ENCODE data around the gene OR13C9. TPM values are rescaled to one million over a fixed set of nuclear protein-coding genes. Genes with fewer than 3 reads are reported as not detected.
"Not testable (repeated sequence)": the region's sequence is repeated elsewhere in the genome, so short reads cannot be mapped to it uniquely, and the experiment has no call there.

OR13C9 gene
- polyA plus RNA-seq, 1 donor from 2014 or later: not detected

GRCh38 chr9:104605527-104605926, 12.5 kb downstream of the OR13C9 start, which contains the start of gene OR13C2:
Gene OR13C2, minus strand, starts transcription at chr9:104605627. Its CDS starts 0 bp downstream, at chr9:104605627.
- H3K4me2 ChIP-seq (ENCODE audit: low read length); H3F3A ChIP-seq (ENCODE audit: insufficient read depth, low read length, poor library complexity, severe bottlenecking): not testable (repeated sequence)

GRCh38 chr9:104604801-104605200, 13.2 kb downstream of the OR13C9 start:
- Histone ChIP-seq H3K79me2 (replicated peaks; ENCODE audit: insufficient read depth, low read length) (no peaks in the 10 kb centered on the region), H3K9ac (ENCODE audit: low read length) (no peak overlapping the region), H3K27ac (ENCODE audit: low read length) (no peak overlapping the region), H3K9me2 (ENCODE audit: insufficient read depth, low read length) (no peaks in the 10 kb centered on the region), H3K4me2 (ENCODE audit: low read length) (no peak overlapping the region), H3K36me3 (ENCODE audit: insufficient read depth, low read length) (no peaks in the 10 kb centered on the region), H2AFZ (ENCODE audit: low read depth, low read length) (no peak overlapping the region), H3K9me3 (ENCODE audit: low read length) (no peaks in the 10 kb centered on the region), H4K20me1 (ENCODE audit: insufficient read depth) (no peaks in the 10 kb centered on the region), H3F3A (ENCODE audit: insufficient read depth, low read length, poor library complexity, severe bottlenecking) (no peaks in the 10 kb centered on the region), H3K27me3 (ENCODE audit: insufficient read depth, low read depth, low read length) (peaks cover 49% of the 10 kb centered on the region), H3K4me3 (ENCODE audit: low read length) (no peak overlapping the region)
- TF ChIP-seq MXI1 (conservative IDR thresholded peaks at IDR 0.05; ENCODE audit: poor library complexity, severe bottlenecking) (no peak), CTCF (IDR thresholded peaks at IDR 0.05; ENCODE audit: poor library complexity, severe bottlenecking) (no peak), RAD21 (conservative IDR thresholded peaks at IDR 0.05) (no peak), POLR2AphosphoS5 (IDR thresholded peaks at IDR 0.05) (no peak), TAF1 (IDR thresholded peaks at IDR 0.05; ENCODE audit: low read depth) (no peak), EP300 (conservative IDR thresholded peaks at IDR 0.05; ENCODE audit: poor library complexity, severe bottlenecking) (no peak), EZH2 (IDR thresholded peaks at IDR 0.05; ENCODE audit: borderline replicate concordance, insufficient read depth, low read length, poor library complexity, severe bottlenecking) (no peak), REST (IDR thresholded peaks at IDR 0.05; ENCODE audit: borderline replicate concordance) (no peak), SMC3 (conservative IDR thresholded peaks at IDR 0.05; ENCODE audit: poor library complexity) (no peak)

More at GRCh38 chr9:104605527-104605926, 12.5 kb downstream of the OR13C9 start, which contains the start of gene OR13C2:
- not testable (repeated sequence) for H3K36me3 ChIP-seq (ENCODE audit: insufficient read depth, low read length); H3K27ac ChIP-seq (ENCODE audit: low read length); H3K9me3 ChIP-seq (ENCODE audit: low read length); H3K9ac ChIP-seq (ENCODE audit: low read length); H3K4me3 ChIP-seq (ENCODE audit: low read length); H3K79me2 ChIP-seq (replicated peaks; ENCODE audit: insufficient read depth, low read length); H3K9me2 ChIP-seq (ENCODE audit: insufficient read depth, low read length); H2AFZ ChIP-seq (ENCODE audit: low read depth, low read length); H4K20me1 ChIP-seq (ENCODE audit: insufficient read depth)
- H3K27me3 ChIP-seq (ENCODE audit: insufficient read depth, low read depth, low read length): peaks cover 52% of the 10 kb centered on the region

GRCh38 chr9:104599313-104599712, 18.7 kb downstream of the OR13C9 start, which contains the start of gene OR13C5:
Gene OR13C5, minus strand, starts transcription at chr9:104599413. Its CDS starts 0 bp downstream, at chr9:104599413.
- not testable (repeated sequence) for H3K9me3 ChIP-seq (ENCODE audit: low read length); H3K4me3 ChIP-seq (ENCODE audit: low read length); H3K79me2 ChIP-seq (replicated peaks; ENCODE audit: insufficient read depth, low read length); H2AFZ ChIP-seq (ENCODE audit: low read depth, low read length); H3K36me3 ChIP-seq (ENCODE audit: insufficient read depth, low read length); H3K4me2 ChIP-seq (ENCODE audit: low read length); H3K27ac ChIP-seq (ENCODE audit: low read length); H3F3A ChIP-seq (ENCODE audit: insufficient read depth, low read length, poor library complexity, severe bottlenecking); H4K20me1 ChIP-seq (ENCODE audit: insufficient read depth); H3K9ac ChIP-seq (ENCODE audit: low read length); H3K9me2 ChIP-seq (ENCODE audit: insufficient read depth, low read length)
- H3K27me3 ChIP-seq (ENCODE audit: insufficient read depth, low read depth, low read length): peaks cover 25% of the 10 kb centered on the region

- not testable (repeated sequence) for H3K9me3 ChIP-seq (ENCODE audit: low read length); H4K20me1 ChIP-seq (ENCODE audit: insufficient read depth); H2AFZ ChIP-seq (ENCODE audit: low read depth, low read length); H3F3A ChIP-seq (ENCODE audit: insufficient read depth, low read length, poor library complexity, severe bottlenecking); H3K36me3 ChIP-seq (ENCODE audit: insufficient read depth, low read length); H3K9me2 ChIP-seq (ENCODE audit: insufficient read depth, low read length); H3K4me2 ChIP-seq (ENCODE audit: low read length); H3K9ac ChIP-seq (ENCODE audit: low read length); H3K27ac ChIP-seq (ENCODE audit: low read length); H3K4me3 ChIP-seq (ENCODE audit: low read length); H3K79me2 ChIP-seq (replicated peaks; ENCODE audit: insufficient read depth, low read length)
- peaks cover 20% of the 10 kb centered on the region for H3K27me3 ChIP-seq (ENCODE audit: insufficient read depth, low read depth, low read length)
Measured at GRCh38 chr9:104598749-104599148, 19.3 kb downstream of the OR13C9 start.
